ENCODE measurements around the gene PPP2R2D.

DNA sequence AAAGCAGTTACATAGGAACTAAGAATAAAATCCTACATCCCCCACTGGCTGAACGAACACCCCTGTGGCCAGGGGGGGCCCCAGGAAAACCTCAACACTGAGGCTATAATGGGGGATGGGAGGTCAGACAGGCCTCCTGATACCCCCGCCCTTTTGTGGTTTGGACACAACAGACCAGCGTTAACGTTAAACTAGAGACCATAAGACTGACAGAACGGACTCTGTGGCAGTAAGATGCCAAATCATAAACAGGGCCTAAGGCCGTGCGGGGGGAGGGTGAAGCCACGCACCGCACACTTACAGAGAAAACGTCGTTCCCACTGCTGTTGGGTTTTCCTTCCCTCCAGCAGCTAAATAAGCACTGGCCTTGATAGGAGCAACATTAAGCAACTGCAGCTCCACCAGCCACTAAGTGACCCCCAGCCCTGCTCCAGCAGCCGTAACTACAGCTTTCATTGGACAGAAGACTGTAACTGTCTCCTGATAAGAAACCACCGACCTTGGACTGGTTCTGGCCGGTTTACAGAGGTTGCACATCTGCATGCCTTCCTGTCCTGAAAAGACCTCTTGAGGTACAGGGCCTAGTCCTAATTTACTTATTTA lies 3.4 kb upstream of the PPP2R2D start:
- TF ChIP-seq SUZ12 (IDR thresholded peaks at IDR 0.05) (no peak), FOXM1 (IDR thresholded peaks at IDR 0.05; ENCODE audit: borderline replicate concordance) (no peak), FOXA1 (IDR thresholded peaks at IDR 0.05) (no peak), FOXK2 (IDR thresholded peaks at IDR 0.05) (no peak), HDGF (IDR thresholded peaks at IDR 0.05; ENCODE audit: borderline replicate concordance) (no peak), SP1 (IDR thresholded peaks at IDR 0.05) (no peak), BHLHE40 (IDR thresholded peaks at IDR 0.05; ENCODE audit: borderline replicate concordance) (no peak), TARDBP (IDR thresholded peaks at IDR 0.05) (no peak), ELF4 (IDR thresholded peaks at IDR 0.05) (no peak), PKNOX1 (IDR thresholded peaks at IDR 0.05) (no peak), L3MBTL2 (conservative IDR thresholded peaks at IDR 0.05) (no peak), CTBP1 (IDR thresholded peaks at IDR 0.05; ENCODE audit: borderline replicate concordance) (no peak), LEF1 (IDR thresholded peaks at IDR 0.05; ENCODE audit: borderline replicate concordance) (no peak)
